ENCODE measurements around the gene GJA4. TPM values are rescaled to one million over a fixed set of nuclear protein-coding genes. Genes with fewer than 3 reads are reported as not detected.

The GJA4 gene
- total RNA-seq, 2 experiments from 2014 or later: not detected

GRCh38 chr1:34747638-34747941 lies 45.2 kb upstream of the GJA4 start:
- CTCF ChIA-PET (ENCODE audit: unreplicated experiment): no interaction called here
- DNase-seq (ENCODE audit: low spot score): no peak
- H4K20me1 ChIP-seq (ENCODE audit: insufficient read depth, low read length): no peaks in the 10 kb centered on the region
- H3K4me2 ChIP-seq (ENCODE audit: low read length): no peak overlapping the region
- H3K4me1 ChIP-seq (ENCODE audit: insufficient read depth, low read length, poor library complexity, severe bottlenecking): no peaks in the 10 kb centered on the region
- POLR2A ChIA-PET: interaction anchor here (0.6 kb wide), 1 partner anchor 205 kb away, joined by 3 read pairs; no protein-coding TSS in a partner anchor
- intact Hi-C loops (cut with micrococcal nuclease; ENCODE audit: unreplicated experiment): loop anchor here (10.0 kb wide), 1 partner anchor 633 kb away; no protein-coding TSS in a partner anchor
- no peaks in the 10 kb centered on the region for H3K36me3 ChIP-seq (ENCODE audit: insufficient read depth, low read length)
- H3K79me2 ChIP-seq (ENCODE audit: insufficient read depth, low read depth, low read length): no peaks in the 10 kb centered on the region
- TF ChIP-seq EZH2phosphoT487 (IDR thresholded peaks at IDR 0.05; ENCODE audit: borderline replicate concordance, low read depth, low read length) (no peak), CTCF (conservative IDR thresholded peaks at IDR 0.05; ENCODE audit: low read length) (no peak)
- H2AFZ ChIP-seq (ENCODE audit: low read length): no peak overlapping the region
- no peaks in the 10 kb centered on the region for H3K9me2 ChIP-seq (ENCODE audit: insufficient read depth, low read length)
- BruUV-seq (replicated peaks): no TSS peak
- no peak overlapping the region for H3K4me3 ChIP-seq (ENCODE audit: low read depth, low read length, poor library complexity, severe bottlenecking)
- no peaks in the 10 kb centered on the region for H3K9me3 ChIP-seq (ENCODE audit: low read length)
- H3K27ac ChIP-seq (ENCODE audit: low read depth, low read length, poor library complexity, severe bottlenecking): no peak overlapping the region

- H3K4me3 ChIP-seq (ENCODE audit: low read depth, low read length, poor library complexity, severe bottlenecking): no peak overlapping the region
- intact Hi-C loops (cut with micrococcal nuclease; ENCODE audit: unreplicated experiment): loop anchor here (10.0 kb wide), 1 partner anchor 635 kb away; no protein-coding TSS in a partner anchor
- no peak overlapping the region for H3K4me2 ChIP-seq (ENCODE audit: low read length)
- ChIA-PET CTCF (ENCODE audit: unreplicated experiment) (no interaction called here), POLR2A (no interaction called here)
- no peak for TF ChIP-seq EZH2phosphoT487 (IDR thresholded peaks at IDR 0.05; ENCODE audit: borderline replicate concordance, low read depth, low read length)
- TF ChIP-seq CTCF (conservative IDR thresholded peaks at IDR 0.05; ENCODE audit: low read length): no peak
- no peak overlapping the region for H3K27ac ChIP-seq (ENCODE audit: low read depth, low read length, poor library complexity, severe bottlenecking)
- H3K9me2 ChIP-seq (ENCODE audit: insufficient read depth, low read length): no peaks in the 10 kb centered on the region
- no TSS peak for BruUV-seq (replicated peaks)
- H3K9me3 ChIP-seq (ENCODE audit: low read length): no peaks in the 10 kb centered on the region
- DNase-seq (ENCODE audit: low spot score): no peak
- H3K4me1 ChIP-seq (ENCODE audit: insufficient read depth, low read length, poor library complexity, severe bottlenecking): no peaks in the 10 kb centered on the region
- no peaks in the 10 kb centered on the region for H3K79me2 ChIP-seq (ENCODE audit: insufficient read depth, low read depth, low read length)
- H3K36me3 ChIP-seq (ENCODE audit: insufficient read depth, low read length): no peaks in the 10 kb centered on the region
- no peaks in the 10 kb centered on the region for H4K20me1 ChIP-seq (ENCODE audit: insufficient read depth, low read length)
- no peak overlapping the region for H2AFZ ChIP-seq (ENCODE audit: low read length)
These were observed 42.8 kb upstream of the GJA4 start for GRCh38 chr1:34749992-34750391.

GRCh38 chr1:34750610-34751009 lies 42.2 kb upstream of the GJA4 start:
- no peak overlapping the region for H2AFZ ChIP-seq (ENCODE audit: low read length)
- no peaks in the 10 kb centered on the region for H3K9me2 ChIP-seq (ENCODE audit: insufficient read depth, low read length)
- no peaks in the 10 kb centered on the region for H3K9me3 ChIP-seq (ENCODE audit: low read length)
- no peak overlapping the region for H3K4me2 ChIP-seq (ENCODE audit: low read length)
- no peaks in the 10 kb centered on the region for H4K20me1 ChIP-seq (ENCODE audit: insufficient read depth, low read length)
- DNase-seq (ENCODE audit: low spot score): no peak
- no peak overlapping the region for H3K27ac ChIP-seq (ENCODE audit: low read depth, low read length, poor library complexity, severe bottlenecking)
- CTCF ChIA-PET (ENCODE audit: unreplicated experiment): no interaction called here
- BruUV-seq (replicated peaks): no TSS peak
- POLR2A ChIA-PET: no interaction called here
- TF ChIP-seq CTCF (conservative IDR thresholded peaks at IDR 0.05; ENCODE audit: low read length) (no peak), EZH2phosphoT487 (IDR thresholded peaks at IDR 0.05; ENCODE audit: borderline replicate concordance, low read depth, low read length) (no peak)
- intact Hi-C loops (cut with micrococcal nuclease; ENCODE audit: unreplicated experiment): no loop called here
- no peaks in the 10 kb centered on the region for H3K79me2 ChIP-seq (ENCODE audit: insufficient read depth, low read depth, low read length)
- no peak overlapping the region for H3K4me3 ChIP-seq (ENCODE audit: low read depth, low read length, poor library complexity, severe bottlenecking)
- no peaks in the 10 kb centered on the region for H3K4me1 ChIP-seq (ENCODE audit: insufficient read depth, low read length, poor library complexity, severe bottlenecking)
- no peaks in the 10 kb centered on the region for H3K36me3 ChIP-seq (ENCODE audit: insufficient read depth, low read length)
